GM23338 (cell line): Measurements from ENCODE around the gene IL15RA. TPM values are rescaled to one million over a fixed set of nuclear protein-coding genes. Genes with fewer than 3 reads are reported as not detected.

ENCODE experiments used
- ATAC-seq: fragments of 200-7000 bp; cut with Tn5 transposase; 3 replicates; pipeline ENCODE4 v1.9.1; 2020
- DNase-seq: peaks from one replicate; pipeline ENCODE4 v3.0.0-alpha.2; 2015; ENCODE audit warnings: low spot score
- H2AFZ ChIP-seq: fragments of 200-600 bp; sonication (generic); 2 replicates; pipeline ENCODE4 v1.8.0; 2016; ENCODE audit warnings: antibody characterized with exemption, mild to moderate bottlenecking, moderate library complexity
- H3F3A ChIP-seq: fragments of 200-600 bp; sonication (generic); replicated peaks from 2 replicates; pipeline ENCODE4 v1.8.0; 2017; ENCODE audit warnings: antibody characterized with exemption, mixed run types, low read depth
- H3K27ac ChIP-seq: fragments of 200-600 bp; sonication (generic); 2 replicates; pipeline ENCODE4 v1.6.1; 2016; ENCODE audit warnings: low read depth
- H3K27me3 ChIP-seq: fragments of 200-600 bp; sonication (generic); 2 replicates; pipeline ENCODE4 v1.8.0; 2016; ENCODE audit warnings: mild to moderate bottlenecking, mixed run types, moderate library complexity; ENCODE audit not compliant: insufficient read depth
- H3K36me3 ChIP-seq: fragments of 200-600 bp; sonication (generic); 2 replicates; pipeline ENCODE4 v1.8.0; 2016; ENCODE audit warnings: mild to moderate bottlenecking; ENCODE audit not compliant: insufficient read depth
- H3K4me1 ChIP-seq: fragments of 200-600 bp; sonication (generic); 2 replicates; pipeline ENCODE4 v1.8.0; 2016; ENCODE audit warnings: mild to moderate bottlenecking, moderate library complexity; ENCODE audit not compliant: insufficient read depth
- H3K4me2 ChIP-seq: fragments of 200-600 bp; sonication (generic); 2 replicates; pipeline ENCODE4 v1.7.1; 2017; ENCODE audit warnings: mixed run types
- H3K4me3 ChIP-seq: fragments of 200-600 bp; sonication (generic); 2 replicates; pipeline ENCODE4 v1.6.1; 2016; ENCODE audit warnings: mixed run types
- H3K79me2 ChIP-seq: fragments of 200-600 bp; sonication (generic); replicated peaks from 2 replicates; pipeline ENCODE4 v1.8.0; 2017; ENCODE audit warnings: mild to moderate bottlenecking; ENCODE audit not compliant: insufficient read depth
- H3K9me2 ChIP-seq: fragments of 200-600 bp; sonication (generic); 2 replicates; pipeline ENCODE4 v1.8.0; 2017; ENCODE audit not compliant: insufficient read depth
- H4K20me1 ChIP-seq: fragments of 200-600 bp; sonication (generic); replicated peaks from 2 replicates; pipeline ENCODE4 v1.8.0; 2017; ENCODE audit warnings: mild to moderate bottlenecking; ENCODE audit not compliant: insufficient read depth
- H3K27ac Mint-ChIP-seq: 2 replicates; pipeline ENCODE4 v1.8.0; 2020; ENCODE audit warnings: inconsistent platforms, mild to moderate bottlenecking, moderate library complexity, mixed read lengths
- H3K27me3 Mint-ChIP-seq: 3 replicates; pipeline ENCODE4 v1.8.0; 2022; ENCODE audit warnings: low read depth, mild to moderate bottlenecking, moderate library complexity, mixed read lengths, inconsistent platforms; ENCODE audit not compliant: insufficient read depth, poor library complexity
- H3K36me3 Mint-ChIP-seq: 3 replicates; pipeline ENCODE4 v1.8.0; 2021; ENCODE audit warnings: low read depth, mild to moderate bottlenecking, inconsistent platforms, moderate library complexity, mixed read lengths
- H3K4me1 Mint-ChIP-seq: 3 replicates; pipeline ENCODE4 v1.8.0; 2020; ENCODE audit warnings: mild to moderate bottlenecking, inconsistent platforms, mixed read lengths
- H3K4me3 Mint-ChIP-seq: 3 replicates; pipeline ENCODE4 v1.8.0; 2021; ENCODE audit warnings: moderate library complexity, mild to moderate bottlenecking, inconsistent platforms, mixed read lengths
- H3K9me3 Mint-ChIP-seq: 3 replicates; pipeline ENCODE4 v1.8.0; 2020; ENCODE audit warnings: moderate library complexity, mild to moderate bottlenecking, inconsistent platforms, mixed read lengths
- CREB1 ChIP-seq: fragments of 250-450 bp; sonication (Bioruptor Pico); IDR thresholded peaks from 2 replicates; pipeline ENCODE4 v1.5.0; 2020; ENCODE audit warnings: low read depth, mild to moderate bottlenecking, moderate library complexity
- JUNB ChIP-seq: IDR thresholded peaks from one replicate; pipeline ENCODE4 v1.6.1; 2016; ENCODE audit warnings: antibody characterized with exemption; ENCODE audit not compliant: unreplicated experiment
- REST ChIP-seq: IDR thresholded peaks from one replicate; pipeline ENCODE4 v1.6.1; 2018; ENCODE audit warnings: antibody characterized with exemption; ENCODE audit not compliant: unreplicated experiment
- ZNF114 ChIP-seq: fragments of 250-450 bp; sonication (Bioruptor Pico); IDR thresholded peaks from 2 replicates; pipeline ENCODE4 v1.5.0; 2020; ENCODE audit warnings: mild to moderate bottlenecking, moderate library complexity
- ZNF331 ChIP-seq: fragments of 250-450 bp; sonication (Bioruptor Pico); IDR thresholded peaks from 2 replicates; pipeline ENCODE4 v1.5.0; 2020; ENCODE audit warnings: low read depth, mild to moderate bottlenecking, moderate library complexity
- polyA plus RNA-seq: library from polyadenylated mRNA; unstranded; fragments of >200 nt; fragmentation: Nextera tagmentation; extraction: Ambion mirVana; gene quantifications from 2 replicates; pipeline ENCODE4 v1.2.1, GENCODE V29; 2016
- total RNA-seq: library from RNA; depleted of rRNA; stranded (reverse); fragments of >200 nt; shearing (Covaris generic); gene quantifications from 2 replicates; pipeline ENCODE4 v1.2.3, GENCODE V29; 2014
- TF ChIP-seq, protein P1 (sequence below): IDR thresholded peaks from 2 replicates; pipeline ENCODE4 v1.6.1; 2016; ENCODE audit warnings: antibody characterized with exemption
- TF ChIP-seq, protein P2 (sequence below): fragments of 250-450 bp; sonication (Bioruptor Pico); IDR thresholded peaks from 2 replicates; pipeline ENCODE4 v1.5.0; 2020; ENCODE audit warnings: mild to moderate bottlenecking, moderate library complexity

Gene IL15RA
- total and polyA plus RNA-seq, 2 experiments from 2014 or later, result 1.6 to 2.2 TPM

DNA sequence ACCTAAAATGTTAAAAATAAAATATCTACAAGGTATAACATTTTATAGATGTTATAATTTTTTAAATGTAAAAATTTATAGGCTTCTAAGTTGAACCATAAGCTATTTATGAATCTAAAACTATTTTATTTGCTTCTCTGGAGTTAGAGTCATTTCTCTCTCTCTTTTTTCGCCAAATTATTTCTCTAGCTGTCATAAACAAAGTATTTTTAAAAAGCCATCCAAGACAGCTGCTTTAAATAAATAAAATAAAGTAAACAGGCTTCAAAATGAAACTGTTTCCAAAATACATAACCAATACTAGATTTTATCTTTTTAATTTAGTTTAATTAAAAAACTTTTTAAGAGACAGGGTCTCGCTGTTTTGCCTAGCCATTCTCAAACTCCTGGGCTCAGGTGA lies 12.4 kb upstream of the IL15RA start (continued):
- TF ChIP-seq, protein P1, sequence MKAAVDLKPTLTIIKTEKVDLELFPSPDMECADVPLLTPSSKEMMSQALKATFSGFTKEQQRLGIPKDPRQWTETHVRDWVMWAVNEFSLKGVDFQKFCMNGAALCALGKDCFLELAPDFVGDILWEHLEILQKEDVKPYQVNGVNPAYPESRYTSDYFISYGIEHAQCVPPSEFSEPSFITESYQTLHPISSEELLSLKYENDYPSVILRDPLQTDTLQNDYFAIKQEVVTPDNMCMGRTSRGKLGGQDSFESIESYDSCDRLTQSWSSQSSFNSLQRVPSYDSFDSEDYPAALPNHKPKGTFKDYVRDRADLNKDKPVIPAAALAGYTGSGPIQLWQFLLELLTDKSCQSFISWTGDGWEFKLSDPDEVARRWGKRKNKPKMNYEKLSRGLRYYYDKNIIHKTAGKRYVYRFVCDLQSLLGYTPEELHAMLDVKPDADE, result no peak
- no peak for TF ChIP-seq JUNB

DNA sequence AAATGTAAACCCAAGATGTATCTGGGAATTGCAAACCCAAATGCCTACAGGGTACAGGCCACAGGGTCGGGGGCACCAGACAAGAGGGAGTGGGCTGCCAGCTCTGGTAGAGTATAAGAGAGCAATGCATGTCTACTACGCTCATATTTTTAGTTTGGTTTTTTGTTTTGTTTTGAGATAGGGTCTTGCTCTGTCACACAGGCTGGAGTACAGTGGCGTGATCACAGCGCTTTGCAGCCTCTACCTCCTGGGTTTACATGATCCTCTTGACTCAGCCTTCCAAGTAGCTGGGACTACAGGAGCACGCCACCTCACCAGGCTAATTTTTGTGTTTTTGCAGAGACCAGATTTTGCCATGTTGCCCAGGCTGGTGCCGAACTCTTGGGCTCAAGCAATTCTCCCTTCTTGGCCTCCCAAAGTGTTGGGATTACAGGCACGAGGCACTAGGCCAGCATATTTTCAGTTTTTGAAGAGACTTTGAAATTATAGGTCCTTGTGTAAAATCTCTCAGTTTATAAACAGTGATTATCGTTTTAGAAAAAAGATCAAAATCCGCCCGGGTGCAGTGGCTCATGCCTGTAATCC lies 11.1 kb upstream of the IL15RA start:
- Histone ChIP-seq H2AFZ (peak overlapping the region; percentile 78; the same call in 1 of the 2 replicates), H3K9me2 (no peaks in the 10 kb centered on the region), H3K79me2 (no peaks in the 10 kb centered on the region), H4K20me1 (no peaks in the 10 kb centered on the region), H3K27ac (no peak overlapping the region), H3K36me3 (no peaks in the 10 kb centered on the region), H3K4me3 (no peak overlapping the region), H3K27me3 (no peaks in the 10 kb centered on the region), H3K4me1 (no peaks in the 10 kb centered on the region), H3F3A (no peaks in the 10 kb centered on the region), H3K4me2 (no peak overlapping the region)
- H3K4me1 Mint-ChIP-seq, result no peaks in the 10 kb centered on the region
- no peak for ATAC-seq
- no peak overlapping the region for H3K4me3 Mint-ChIP-seq
- H3K27ac Mint-ChIP-seq, result no peak overlapping the region
- DNase-seq, result no peak
- H3K9me3 Mint-ChIP-seq, result peaks cover 18% of the 10 kb centered on the region; the same call in 2 of the 3 replicates
- peaks cover 5% of the 10 kb centered on the region; the same call in 2 of the 3 replicates for H3K36me3 Mint-ChIP-seq
- H3K27me3 Mint-ChIP-seq, result peaks cover 4% of the 10 kb centered on the region
- TF ChIP-seq JUNB (no peak), REST (no peak), CREB1 (CRISPR knock-in tag) (no peak), ZNF331 (no peak), ZNF114 (no peak)

DNA sequence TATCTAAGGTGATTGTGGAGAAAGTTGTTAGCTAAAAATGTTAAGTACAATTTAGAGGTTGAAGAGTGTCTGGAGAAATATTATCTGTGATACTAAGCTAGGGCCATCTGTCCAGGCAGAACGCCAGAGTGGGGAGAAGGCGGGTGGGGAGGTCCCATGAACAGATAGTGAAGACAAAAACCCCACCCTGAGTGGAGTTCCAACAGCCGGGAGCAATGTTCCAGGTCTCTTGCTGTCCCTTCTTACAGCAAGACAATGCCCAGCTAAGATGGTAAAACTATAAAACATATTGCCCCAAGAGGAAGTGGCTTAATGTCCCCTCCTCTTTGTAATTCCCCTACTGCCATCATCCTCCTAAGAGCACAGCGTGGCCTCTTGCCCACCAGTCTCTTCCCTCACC lies 10.4 kb upstream of the IL15RA start:
- Histone ChIP-seq H2AFZ (peak overlapping the region; percentile 78; the same call in 1 of the 2 replicates), H3K4me2 (no peak overlapping the region), H3K36me3 (no peaks in the 10 kb centered on the region), H3K4me1 (no peaks in the 10 kb centered on the region), H3F3A (no peaks in the 10 kb centered on the region), H3K9me2 (no peaks in the 10 kb centered on the region), H3K27ac (no peak overlapping the region), H4K20me1 (no peaks in the 10 kb centered on the region), H3K27me3 (no peaks in the 10 kb centered on the region), H3K4me3 (no peak overlapping the region), H3K79me2 (no peaks in the 10 kb centered on the region)
- Mint-ChIP-seq H3K27ac (no peak overlapping the region), H3K4me1 (no peaks in the 10 kb centered on the region), H3K9me3 (peaks cover 15% of the 10 kb centered on the region; the same call in 2 of the 3 replicates), H3K36me3 (peaks cover 5% of the 10 kb centered on the region; the same call in 2 of the 3 replicates), H3K27me3 (peaks cover 4% of the 10 kb centered on the region), H3K4me3 (no peak overlapping the region)
- ATAC-seq, result no peak
- no peak for DNase-seq
- TF ChIP-seq, protein P2, sequence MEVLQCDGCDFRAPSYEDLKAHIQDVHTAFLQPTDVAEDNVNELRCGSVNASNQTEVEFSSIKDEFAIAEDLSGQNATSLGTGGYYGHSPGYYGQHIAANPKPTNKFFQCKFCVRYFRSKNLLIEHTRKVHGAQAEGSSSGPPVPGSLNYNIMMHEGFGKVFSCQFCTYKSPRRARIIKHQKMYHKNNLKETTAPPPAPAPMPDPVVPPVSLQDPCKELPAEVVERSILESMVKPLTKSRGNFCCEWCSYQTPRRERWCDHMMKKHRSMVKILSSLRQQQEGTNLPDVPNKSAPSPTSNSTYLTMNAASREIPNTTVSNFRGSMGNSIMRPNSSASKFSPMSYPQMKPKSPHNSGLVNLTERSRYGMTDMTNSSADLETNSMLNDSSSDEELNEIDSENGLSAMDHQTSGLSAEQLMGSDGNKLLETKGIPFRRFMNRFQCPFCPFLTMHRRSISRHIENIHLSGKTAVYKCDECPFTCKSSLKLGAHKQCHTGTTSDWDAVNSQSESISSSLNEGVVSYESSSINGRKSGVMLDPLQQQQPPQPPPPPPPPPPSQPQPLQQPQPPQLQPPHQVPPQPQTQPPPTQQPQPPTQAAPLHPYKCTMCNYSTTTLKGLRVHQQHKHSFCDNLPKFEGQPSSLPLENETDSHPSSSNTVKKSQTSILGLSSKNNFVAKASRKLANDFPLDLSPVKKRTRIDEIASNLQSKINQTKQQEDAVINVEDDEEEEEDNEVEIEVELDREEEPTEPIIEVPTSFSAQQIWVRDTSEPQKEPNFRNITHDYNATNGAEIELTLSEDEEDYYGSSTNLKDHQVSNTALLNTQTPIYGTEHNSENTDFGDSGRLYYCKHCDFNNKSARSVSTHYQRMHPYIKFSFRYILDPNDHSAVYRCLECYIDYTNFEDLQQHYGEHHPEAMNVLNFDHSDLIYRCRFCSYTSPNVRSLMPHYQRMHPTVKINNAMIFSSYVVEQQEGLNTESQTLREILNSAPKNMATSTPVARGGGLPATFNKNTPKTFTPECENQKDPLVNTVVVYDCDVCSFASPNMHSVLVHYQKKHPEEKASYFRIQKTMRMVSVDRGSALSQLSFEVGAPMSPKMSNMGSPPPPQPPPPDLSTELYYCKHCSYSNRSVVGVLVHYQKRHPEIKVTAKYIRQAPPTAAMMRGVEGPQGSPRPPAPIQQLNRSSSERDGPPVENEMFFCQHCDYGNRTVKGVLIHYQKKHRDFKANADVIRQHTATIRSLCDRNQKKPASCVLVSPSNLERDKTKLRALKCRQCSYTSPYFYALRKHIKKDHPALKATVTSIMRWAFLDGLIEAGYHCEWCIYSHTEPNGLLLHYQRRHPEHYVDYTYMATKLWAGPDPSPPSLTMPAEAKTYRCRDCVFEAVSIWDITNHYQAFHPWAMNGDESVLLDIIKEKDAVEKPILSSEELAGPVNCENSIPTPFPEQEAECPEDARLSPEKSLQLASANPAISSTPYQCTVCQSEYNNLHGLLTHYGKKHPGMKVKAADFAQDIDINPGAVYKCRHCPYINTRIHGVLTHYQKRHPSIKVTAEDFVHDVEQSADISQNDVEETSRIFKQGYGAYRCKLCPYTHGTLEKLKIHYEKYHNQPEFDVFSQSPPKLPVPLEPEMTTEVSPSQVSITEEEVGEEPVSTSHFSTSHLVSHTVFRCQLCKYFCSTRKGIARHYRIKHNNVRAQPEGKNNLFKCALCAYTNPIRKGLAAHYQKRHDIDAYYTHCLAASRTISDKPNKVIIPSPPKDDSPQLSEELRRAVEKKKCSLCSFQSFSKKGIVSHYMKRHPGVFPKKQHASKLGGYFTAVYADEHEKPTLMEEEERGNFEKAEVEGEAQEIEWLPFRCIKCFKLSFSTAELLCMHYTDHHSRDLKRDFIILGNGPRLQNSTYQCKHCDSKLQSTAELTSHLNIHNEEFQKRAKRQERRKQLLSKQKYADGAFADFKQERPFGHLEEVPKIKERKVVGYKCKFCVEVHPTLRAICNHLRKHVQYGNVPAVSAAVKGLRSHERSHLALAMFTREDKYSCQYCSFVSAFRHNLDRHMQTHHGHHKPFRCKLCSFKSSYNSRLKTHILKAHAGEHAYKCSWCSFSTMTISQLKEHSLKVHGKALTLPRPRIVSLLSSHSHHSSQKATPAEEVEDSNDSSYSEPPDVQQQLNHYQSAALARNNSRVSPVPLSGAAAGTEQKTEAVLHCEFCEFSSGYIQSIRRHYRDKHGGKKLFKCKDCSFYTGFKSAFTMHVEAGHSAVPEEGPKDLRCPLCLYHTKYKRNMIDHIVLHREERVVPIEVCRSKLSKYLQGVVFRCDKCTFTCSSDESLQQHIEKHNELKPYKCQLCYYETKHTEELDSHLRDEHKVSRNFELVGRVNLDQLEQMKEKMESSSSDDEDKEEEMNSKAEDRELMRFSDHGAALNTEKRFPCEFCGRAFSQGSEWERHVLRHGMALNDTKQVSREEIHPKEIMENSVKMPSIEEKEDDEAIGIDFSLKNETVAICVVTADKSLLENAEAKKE (CRISPR knock-in tag), result no peak
